ENCODE results near the gene EVC.

Gene EVC

DNA sequence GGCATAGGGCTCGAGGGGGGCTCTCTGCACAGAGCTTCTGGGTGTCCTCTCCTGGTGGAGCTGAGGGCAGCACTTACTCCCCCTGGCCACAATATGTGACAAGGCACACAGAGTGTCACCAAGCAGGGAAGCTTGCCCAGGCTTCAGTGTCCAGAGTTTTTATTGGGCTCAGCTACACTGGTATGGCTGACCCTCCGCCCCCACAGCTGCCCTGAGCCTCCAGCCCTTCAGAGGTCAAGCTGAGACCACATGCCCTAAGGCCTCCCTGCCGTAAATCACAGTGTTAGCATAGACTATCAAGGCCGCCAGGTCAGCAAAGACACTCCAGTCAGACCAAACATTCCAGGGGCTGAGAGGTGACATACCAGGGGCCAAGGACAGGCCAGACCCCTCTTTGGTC, 59.0 kb downstream of the EVC start:
- no peak overlapping the region for H3K27ac ChIP-seq (ENCODE audit: insufficient read depth, low read length, poor library complexity, severe bottlenecking)
- H3K27me3 ChIP-seq (replicated peaks; ENCODE audit: control insufficient read depth, insufficient read depth, low read length, poor library complexity, severe bottlenecking), result no peaks in the 10 kb centered on the region
- H3K36me3 ChIP-seq (ENCODE audit: control insufficient read depth, insufficient read depth, low read length), result no peaks in the 10 kb centered on the region
- DNase-seq, result no peak
- H3K9me3 ChIP-seq (ENCODE audit: control insufficient read depth, low read length), result no peaks in the 10 kb centered on the region
- no peak overlapping the region for H3K4me3 ChIP-seq (ENCODE audit: insufficient read depth, low read depth, low read length, poor library complexity, severe bottlenecking)
- no peaks in the 10 kb centered on the region for H3K4me1 ChIP-seq (ENCODE audit: control insufficient read depth, insufficient read depth, low read length, poor library complexity, severe bottlenecking)

GRCh38 chr4:5772528-5773270, 61.7 kb downstream of the EVC start:
- Histone ChIP-seq H3K4me1 (ENCODE audit: control insufficient read depth, insufficient read depth, low read length, poor library complexity, severe bottlenecking) (no peaks in the 10 kb centered on the region), H3K36me3 (ENCODE audit: control insufficient read depth, insufficient read depth, low read length) (no peaks in the 10 kb centered on the region), H3K4me3 (ENCODE audit: insufficient read depth, low read depth, low read length, poor library complexity, severe bottlenecking) (no peak overlapping the region), H3K27ac (ENCODE audit: insufficient read depth, low read length, poor library complexity, severe bottlenecking) (no peak overlapping the region), H3K9me3 (ENCODE audit: control insufficient read depth, low read length) (peaks cover 3% of the 10 kb centered on the region), H3K27me3 (replicated peaks; ENCODE audit: control insufficient read depth, insufficient read depth, low read length, poor library complexity, severe bottlenecking) (no peaks in the 10 kb centered on the region)
- no peak for DNase-seq

DNA sequence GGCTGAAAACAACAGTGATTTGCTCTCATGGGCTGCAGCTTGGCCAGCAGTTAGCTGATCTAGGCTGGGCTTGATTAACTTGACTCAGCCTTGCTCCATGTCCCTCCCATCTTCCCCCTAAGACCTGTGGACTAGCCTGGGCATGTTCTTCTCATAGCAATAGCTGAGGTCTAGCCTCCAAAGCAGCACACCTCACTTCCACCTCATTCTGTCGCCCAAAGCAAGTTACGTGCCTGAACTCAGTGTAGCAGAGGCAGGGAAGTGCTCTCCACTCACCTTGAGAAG, 62.2 kb downstream of the EVC start:
- Histone ChIP-seq H3K27me3 (replicated peaks; ENCODE audit: control insufficient read depth, insufficient read depth, low read length, poor library complexity, severe bottlenecking) (no peaks in the 10 kb centered on the region), H3K36me3 (ENCODE audit: control insufficient read depth, insufficient read depth, low read length) (no peaks in the 10 kb centered on the region), H3K9me3 (ENCODE audit: control insufficient read depth, low read length) (peaks cover 3% of the 10 kb centered on the region), H3K27ac (ENCODE audit: insufficient read depth, low read length, poor library complexity, severe bottlenecking) (no peak overlapping the region), H3K4me1 (ENCODE audit: control insufficient read depth, insufficient read depth, low read length, poor library complexity, severe bottlenecking) (no peaks in the 10 kb centered on the region), H3K4me3 (ENCODE audit: insufficient read depth, low read depth, low read length, poor library complexity, severe bottlenecking) (no peak overlapping the region)
- no peak for DNase-seq

GRCh38 chr4:5774416-5775036, 63.5 kb downstream of the EVC start:
- H3K27ac ChIP-seq (ENCODE audit: insufficient read depth, low read length, poor library complexity, severe bottlenecking), result no peak overlapping the region
- no peaks in the 10 kb centered on the region for H3K27me3 ChIP-seq (replicated peaks; ENCODE audit: control insufficient read depth, insufficient read depth, low read length, poor library complexity, severe bottlenecking)
- peaks cover 3% of the 10 kb centered on the region for H3K9me3 ChIP-seq (ENCODE audit: control insufficient read depth, low read length)
- H3K4me1 ChIP-seq (ENCODE audit: control insufficient read depth, insufficient read depth, low read length, poor library complexity, severe bottlenecking), result no peaks in the 10 kb centered on the region
- no peak overlapping the region for H3K4me3 ChIP-seq (ENCODE audit: insufficient read depth, low read depth, low read length, poor library complexity, severe bottlenecking)
- no peak for DNase-seq
- H3K36me3 ChIP-seq (ENCODE audit: control insufficient read depth, insufficient read depth, low read length), result no peaks in the 10 kb centered on the region

DNA sequence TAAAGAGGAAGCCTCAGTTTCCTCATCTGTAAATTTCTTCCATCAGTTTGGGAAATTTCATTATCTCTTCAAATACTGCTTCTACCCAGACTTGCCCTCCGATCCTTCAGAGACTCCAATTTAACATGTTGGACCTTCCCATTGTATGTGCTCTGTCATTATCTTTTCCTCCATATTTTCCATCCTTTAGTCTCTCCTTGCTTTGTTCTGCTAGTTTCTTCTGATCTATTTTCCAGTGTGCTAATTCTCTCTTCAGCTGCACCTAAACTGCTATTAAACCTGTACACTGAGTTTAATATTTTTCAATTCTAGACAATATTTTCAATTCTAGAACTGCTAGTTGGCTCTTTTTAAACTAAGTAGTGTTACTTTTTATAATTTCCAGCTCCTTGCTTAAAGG, 65.5 kb downstream of the EVC start:
- Histone ChIP-seq H3K4me3 (ENCODE audit: insufficient read depth, low read depth, low read length, poor library complexity, severe bottlenecking) (no peak overlapping the region), H3K27ac (ENCODE audit: insufficient read depth, low read length, poor library complexity, severe bottlenecking) (no peak overlapping the region), H3K9me3 (ENCODE audit: control insufficient read depth, low read length) (peaks cover 3% of the 10 kb centered on the region), H3K4me1 (ENCODE audit: control insufficient read depth, insufficient read depth, low read length, poor library complexity, severe bottlenecking) (no peaks in the 10 kb centered on the region), H3K36me3 (ENCODE audit: control insufficient read depth, insufficient read depth, low read length) (no peaks in the 10 kb centered on the region), H3K27me3 (replicated peaks; ENCODE audit: control insufficient read depth, insufficient read depth, low read length, poor library complexity, severe bottlenecking) (no peaks in the 10 kb centered on the region)
- DNase-seq, result no peak

DNA sequence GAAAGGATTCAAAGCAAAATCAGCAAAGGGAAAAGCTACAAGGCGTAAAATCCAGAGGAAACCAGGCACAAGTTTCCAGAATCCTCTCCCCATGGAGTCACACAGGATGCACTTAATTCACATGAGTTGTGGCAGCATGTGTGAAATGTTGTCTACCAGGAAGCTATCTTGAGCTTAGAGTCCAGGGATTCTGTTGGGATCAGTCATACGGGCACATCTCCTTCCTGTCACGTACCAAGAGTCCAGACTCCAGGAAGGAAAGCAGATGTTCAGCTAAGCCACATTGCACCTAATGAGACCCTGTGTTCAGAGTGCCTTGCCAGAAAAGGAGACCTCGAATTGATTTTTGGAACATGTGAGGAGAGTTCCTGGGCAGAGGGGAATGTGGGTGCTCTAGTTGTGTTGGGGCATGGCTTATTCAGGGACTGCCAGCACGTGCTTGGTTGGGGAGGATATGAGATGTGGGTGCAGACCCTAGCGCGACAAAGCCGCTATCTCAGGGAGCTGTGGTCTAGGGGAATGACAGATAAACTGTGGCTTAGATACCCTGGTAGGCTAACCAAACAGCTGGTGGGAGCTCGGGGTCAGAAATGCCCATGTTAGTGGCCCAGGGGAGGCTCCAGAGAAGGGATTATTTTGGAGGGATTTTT, 70.0 kb downstream of the EVC start:
- Histone ChIP-seq H3K4me3 (ENCODE audit: insufficient read depth, low read depth, low read length, poor library complexity, severe bottlenecking) (no peak overlapping the region), H3K9me3 (ENCODE audit: control insufficient read depth, low read length) (peaks cover 3% of the 10 kb centered on the region), H3K4me1 (ENCODE audit: control insufficient read depth, insufficient read depth, low read length, poor library complexity, severe bottlenecking) (no peaks in the 10 kb centered on the region), H3K36me3 (ENCODE audit: control insufficient read depth, insufficient read depth, low read length) (no peaks in the 10 kb centered on the region), H3K27me3 (replicated peaks; ENCODE audit: control insufficient read depth, insufficient read depth, low read length, poor library complexity, severe bottlenecking) (no peaks in the 10 kb centered on the region), H3K27ac (ENCODE audit: insufficient read depth, low read length, poor library complexity, severe bottlenecking) (no peak overlapping the region)
- DNase-seq, result no peak

- Histone ChIP-seq H3K9me3 (ENCODE audit: control insufficient read depth, low read length) (peaks cover 2% of the 10 kb centered on the region), H3K4me1 (ENCODE audit: control insufficient read depth, insufficient read depth, low read length, poor library complexity, severe bottlenecking) (no peaks in the 10 kb centered on the region), H3K4me3 (ENCODE audit: insufficient read depth, low read depth, low read length, poor library complexity, severe bottlenecking) (no peak overlapping the region), H3K27me3 (replicated peaks; ENCODE audit: control insufficient read depth, insufficient read depth, low read length, poor library complexity, severe bottlenecking) (no peaks in the 10 kb centered on the region), H3K36me3 (ENCODE audit: control insufficient read depth, insufficient read depth, low read length) (no peaks in the 10 kb centered on the region), H3K27ac (ENCODE audit: insufficient read depth, low read length, poor library complexity, severe bottlenecking) (no peak overlapping the region)
- DNase-seq, result no peak
Observed at GRCh38 chr4:5781691-5782090, 70.7 kb downstream of the EVC start.

DNA sequence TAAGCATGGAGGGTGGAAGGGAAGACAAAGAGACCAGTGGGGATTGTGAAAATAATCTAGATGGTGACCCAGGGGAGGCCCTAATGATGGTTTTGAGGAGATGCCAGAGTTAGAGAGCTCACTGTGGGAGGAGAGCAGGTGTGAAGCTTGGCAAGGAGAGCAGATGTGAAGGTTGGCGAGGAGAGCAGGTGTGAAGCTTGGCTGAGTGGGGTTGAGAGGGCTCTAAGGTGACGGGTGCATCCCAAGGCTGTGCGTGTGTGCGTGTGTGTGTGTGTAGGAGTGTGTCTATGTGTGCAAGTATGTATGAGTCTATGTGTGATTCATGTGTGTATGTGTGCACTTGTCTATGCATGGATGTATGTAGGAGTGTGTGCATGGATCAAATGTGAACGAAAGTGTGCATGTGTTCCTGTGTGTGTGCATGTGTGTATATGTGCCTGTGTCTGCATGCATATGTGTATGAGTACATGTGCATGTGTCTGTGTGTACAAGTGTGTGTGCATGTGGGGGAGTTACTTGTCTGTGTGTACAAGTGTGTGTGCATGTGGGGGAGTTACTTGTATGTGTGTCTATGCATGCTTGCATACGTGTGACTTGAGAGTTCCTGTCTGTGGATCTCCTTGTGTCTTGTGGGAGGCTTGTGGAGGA, 72.0 kb downstream of the EVC start:
- H3K36me3 ChIP-seq (ENCODE audit: control insufficient read depth, insufficient read depth, low read length), result no peaks in the 10 kb centered on the region
- H3K4me3 ChIP-seq (ENCODE audit: insufficient read depth, low read depth, low read length, poor library complexity, severe bottlenecking), result no peak overlapping the region
- no peak for DNase-seq
- no peaks in the 10 kb centered on the region for H3K4me1 ChIP-seq (ENCODE audit: control insufficient read depth, insufficient read depth, low read length, poor library complexity, severe bottlenecking)
- no peaks in the 10 kb centered on the region for H3K27me3 ChIP-seq (replicated peaks; ENCODE audit: control insufficient read depth, insufficient read depth, low read length, poor library complexity, severe bottlenecking)
- H3K9me3 ChIP-seq (ENCODE audit: control insufficient read depth, low read length), result no peaks in the 10 kb centered on the region
- H3K27ac ChIP-seq (ENCODE audit: insufficient read depth, low read length, poor library complexity, severe bottlenecking), result no peak overlapping the region

DNA sequence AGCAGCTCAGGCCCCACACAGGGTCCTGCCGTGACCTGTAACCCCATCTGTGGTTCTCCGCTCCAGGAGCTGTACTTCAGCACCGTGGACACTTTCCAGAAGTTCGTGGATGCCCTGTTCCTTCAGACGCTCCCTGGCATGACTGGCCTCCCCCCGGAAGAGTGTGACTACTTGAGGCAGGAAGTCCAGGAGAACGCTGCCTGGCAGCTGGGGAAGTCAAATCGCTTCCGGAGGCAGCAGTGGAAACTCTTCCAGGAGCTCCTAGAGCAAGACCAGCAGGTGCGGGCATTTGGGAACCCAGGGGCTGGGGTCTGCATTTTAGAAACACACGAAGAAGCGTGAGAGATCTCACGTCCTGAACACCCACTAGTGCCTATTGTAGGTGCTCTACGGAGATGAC, 72.5 kb downstream of the EVC start:
- Histone ChIP-seq H3K36me3 (ENCODE audit: control insufficient read depth, insufficient read depth, low read length) (no peaks in the 10 kb centered on the region), H3K4me3 (ENCODE audit: insufficient read depth, low read depth, low read length, poor library complexity, severe bottlenecking) (no peak overlapping the region), H3K4me1 (ENCODE audit: control insufficient read depth, insufficient read depth, low read length, poor library complexity, severe bottlenecking) (no peaks in the 10 kb centered on the region), H3K27ac (ENCODE audit: insufficient read depth, low read length, poor library complexity, severe bottlenecking) (no peak overlapping the region), H3K9me3 (ENCODE audit: control insufficient read depth, low read length) (no peaks in the 10 kb centered on the region), H3K27me3 (replicated peaks; ENCODE audit: control insufficient read depth, insufficient read depth, low read length, poor library complexity, severe bottlenecking) (no peaks in the 10 kb centered on the region)
- DNase-seq, result no peak

- H3K27ac ChIP-seq (ENCODE audit: insufficient read depth, low read length, poor library complexity, severe bottlenecking), result no peak overlapping the region
- no peaks in the 10 kb centered on the region for H3K36me3 ChIP-seq (ENCODE audit: control insufficient read depth, insufficient read depth, low read length)
- no peak overlapping the region for H3K4me3 ChIP-seq (ENCODE audit: insufficient read depth, low read depth, low read length, poor library complexity, severe bottlenecking)
- no peaks in the 10 kb centered on the region for H3K27me3 ChIP-seq (replicated peaks; ENCODE audit: control insufficient read depth, insufficient read depth, low read length, poor library complexity, severe bottlenecking)
- no peaks in the 10 kb centered on the region for H3K9me3 ChIP-seq (ENCODE audit: control insufficient read depth, low read length)
- no peak for DNase-seq
- no peaks in the 10 kb centered on the region for H3K4me1 ChIP-seq (ENCODE audit: control insufficient read depth, insufficient read depth, low read length, poor library complexity, severe bottlenecking)
Observed at GRCh38 chr4:5784021-5784420, 73.0 kb downstream of the EVC start.

Data from effector memory CD4-positive, alpha-beta T cell (primary cell).